ENCODE data around the gene ATP9B. TPM values are rescaled to one million over a fixed set of nuclear protein-coding genes. Genes with fewer than 3 reads are reported as not detected.
"Not testable (repeated sequence)": the region's sequence is repeated elsewhere in the genome, so short reads cannot be mapped to it uniquely, and the experiment has no call there.

ATP9B gene
- total RNA-seq, 1 experiment from 2014 or later, result 44.4 TPM

- in situ Hi-C loops (cut with HindIII; ENCODE audit: low pct_unique_long_range_greater_than_20kb, low sequenced_read_pairs) (no loop called here), intact Hi-C loops (cut with micrococcal nuclease; ENCODE audit: unreplicated experiment) (no loop called here)
- Histone ChIP-seq H3K36me3 (ENCODE audit: control insufficient read depth, insufficient read depth, low read length) (no peaks in the 10 kb centered on the region), H3K4me1 (ENCODE audit: control insufficient read depth, insufficient read depth, low read length) (no peaks in the 10 kb centered on the region), H3K27ac (ENCODE audit: low read length) (no peak overlapping the region), H3K4me3 (ENCODE audit: low read depth in 2 of 2, low read length in 2 of 2) (no peak overlapping the region), H3K27me3 (ENCODE audit: control insufficient read depth, insufficient read depth, low read length) (no peaks in the 10 kb centered on the region), H3K9me3 (ENCODE audit: control insufficient read depth, insufficient read depth, low read depth, low read length) (no peaks in the 10 kb centered on the region)
- ATAC-seq (no peak), DNase-seq (ENCODE audit: low read depth, low spot score) (no peak)
- BruUV-seq (replicated peaks), result no TSS peak
- ChIA-PET POLR2A (no interaction called here), CTCF (no interaction called here)
- TF ChIP-seq TCF7L2 (IDR thresholded peaks at IDR 0.05; ENCODE audit: low read depth, low read length) (no peak), POLR2AphosphoS5 (IDR thresholded peaks at IDR 0.05; ENCODE audit: low read depth, low read length) (no peak), REST (IDR thresholded peaks at IDR 0.05; ENCODE audit: insufficient read depth in 1 of 2, low read depth in 2 of 2, low read length in 1 of 2) (no peak), SIN3A (IDR thresholded peaks at IDR 0.05; ENCODE audit: borderline replicate concordance, insufficient read depth, low read depth, low read length) (no peak)
- TF ChIP-seq, protein P1, sequence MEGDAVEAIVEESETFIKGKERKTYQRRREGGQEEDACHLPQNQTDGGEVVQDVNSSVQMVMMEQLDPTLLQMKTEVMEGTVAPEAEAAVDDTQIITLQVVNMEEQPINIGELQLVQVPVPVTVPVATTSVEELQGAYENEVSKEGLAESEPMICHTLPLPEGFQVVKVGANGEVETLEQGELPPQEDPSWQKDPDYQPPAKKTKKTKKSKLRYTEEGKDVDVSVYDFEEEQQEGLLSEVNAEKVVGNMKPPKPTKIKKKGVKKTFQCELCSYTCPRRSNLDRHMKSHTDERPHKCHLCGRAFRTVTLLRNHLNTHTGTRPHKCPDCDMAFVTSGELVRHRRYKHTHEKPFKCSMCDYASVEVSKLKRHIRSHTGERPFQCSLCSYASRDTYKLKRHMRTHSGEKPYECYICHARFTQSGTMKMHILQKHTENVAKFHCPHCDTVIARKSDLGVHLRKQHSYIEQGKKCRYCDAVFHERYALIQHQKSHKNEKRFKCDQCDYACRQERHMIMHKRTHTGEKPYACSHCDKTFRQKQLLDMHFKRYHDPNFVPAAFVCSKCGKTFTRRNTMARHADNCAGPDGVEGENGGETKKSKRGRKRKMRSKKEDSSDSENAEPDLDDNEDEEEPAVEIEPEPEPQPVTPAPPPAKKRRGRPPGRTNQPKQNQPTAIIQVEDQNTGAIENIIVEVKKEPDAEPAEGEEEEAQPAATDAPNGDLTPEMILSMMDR (IDR thresholded peaks at IDR 0.05), result no peak
Observed at GRCh38 chr18:79169958-79170555, 100.9 kb downstream of the ATP9B start.

GRCh38 chr18:79172331-79172730 is 103.1 kb downstream of the ATP9B start:
- H3K27me3 ChIP-seq (ENCODE audit: control insufficient read depth, insufficient read depth, low read length); H3K27ac ChIP-seq (ENCODE audit: low read length); H3K4me3 ChIP-seq (ENCODE audit: low read depth in 2 of 2, low read length in 2 of 2); intact Hi-C loops (cut with micrococcal nuclease; ENCODE audit: unreplicated experiment); H3K36me3 ChIP-seq (ENCODE audit: control insufficient read depth, insufficient read depth, low read length); DNase-seq (ENCODE audit: low read depth, low spot score); H3K4me1 ChIP-seq (ENCODE audit: control insufficient read depth, insufficient read depth, low read length); ATAC-seq; in situ Hi-C loops (cut with HindIII; ENCODE audit: low pct_unique_long_range_greater_than_20kb, low sequenced_read_pairs); BruUV-seq (replicated peaks); H3K9me3 ChIP-seq (ENCODE audit: control insufficient read depth, insufficient read depth, low read depth, low read length); CTCF ChIA-PET: not testable (repeated sequence)
- POLR2A ChIA-PET, result interaction anchor here (0.7 kb wide), 1 partner anchor 119 kb away, joined by 9 read pairs; no protein-coding TSS in a partner anchor

GRCh38 chr18:79173742-79174141 is 104.5 kb downstream of the ATP9B start:
- Histone ChIP-seq H3K4me1 (ENCODE audit: control insufficient read depth, insufficient read depth, low read length) (no peaks in the 10 kb centered on the region), H3K27ac (ENCODE audit: low read length) (no peak overlapping the region), H3K9me3 (ENCODE audit: control insufficient read depth, insufficient read depth, low read depth, low read length) (no peaks in the 10 kb centered on the region), H3K27me3 (ENCODE audit: control insufficient read depth, insufficient read depth, low read length) (no peaks in the 10 kb centered on the region), H3K36me3 (ENCODE audit: control insufficient read depth, insufficient read depth, low read length) (no peaks in the 10 kb centered on the region), H3K4me3 (ENCODE audit: low read depth in 2 of 2, low read length in 2 of 2) (no peak overlapping the region)
- intact Hi-C loops (cut with micrococcal nuclease; ENCODE audit: unreplicated experiment) (no loop called here), in situ Hi-C loops (cut with HindIII; ENCODE audit: low pct_unique_long_range_greater_than_20kb, low sequenced_read_pairs) (no loop called here)
- DNase-seq (ENCODE audit: low read depth, low spot score), result no peak
- no TSS peak for BruUV-seq (replicated peaks)
- TF ChIP-seq, protein P1 (IDR thresholded peaks at IDR 0.05), result no peak
- POLR2A ChIA-PET, result no interaction called here
- ATAC-seq, result no peak
- CTCF ChIA-PET, result no interaction called here

All from Panc1 (cell line).